Lung (tissue), 12 donors: ENCODE measurements around the gene PAX2. TPM values are rescaled to one million over a fixed set of nuclear protein-coding genes. Genes with fewer than 3 reads are reported as not detected.

Source experiments
- ATAC-seq: fragments of 200-7000 bp; cut with Tn5 transposase; one replicate; pipeline ENCODE4 v1.9.1; 2020; ENCODE audit warnings: moderate number of reproducible peaks; ENCODE audit not compliant: insufficient read depth, low FRiP score
- DNase-seq, 3 donors: peaks; one replicate each; pipeline ENCODE4 v3.0.0-alpha.2; 2013 to 2017
- H3K27ac ChIP-seq, 2 donors: one replicate each; pipeline ENCODE4 v1.5.1; 2013; ENCODE audit warnings: mild to moderate bottlenecking in 2 of 2, moderate library complexity in 2 of 2, control low read depth in 1 of 2, inconsistent platforms in 1 of 2, low read depth in 1 of 2, low read length in 1 of 2
- H3K27me3 ChIP-seq, 3 donors: one replicate each; pipeline ENCODE4 v1.5.1; 2013; ENCODE audit warnings: low read length in 2 of 3; ENCODE audit not compliant: control insufficient read depth in 3 of 3, insufficient read depth in 3 of 3
- H3K36me3 ChIP-seq, 4 donors: one replicate each; pipeline ENCODE4 v1.5.1; 2013; ENCODE audit warnings: low read length in 4 of 4, mild to moderate bottlenecking in 1 of 4, moderate library complexity in 1 of 4; ENCODE audit not compliant: control insufficient read depth in 4 of 4, insufficient read depth in 4 of 4
- H3K4me1 ChIP-seq, 5 donors: one replicate each; pipeline ENCODE4 v1.5.1; 2013; ENCODE audit warnings: low read length in 5 of 5, mild to moderate bottlenecking in 2 of 5, moderate library complexity in 1 of 5; ENCODE audit not compliant: control insufficient read depth in 5 of 5, insufficient read depth in 5 of 5
- H3K4me3 ChIP-seq: one replicate; pipeline ENCODE4 v1.5.1; 2013; ENCODE audit warnings: mild to moderate bottlenecking, control low read depth, moderate library complexity
- H3K9ac ChIP-seq, 2 donors: one replicate each; pipeline ENCODE4 v1.5.1; 2013; ENCODE audit warnings: low read length in 2 of 2, control low read depth in 1 of 2; ENCODE audit not compliant: insufficient read depth in 1 of 2
- H3K9me3 ChIP-seq, 4 donors: one replicate each; pipeline ENCODE4 v1.5.1; 2013; ENCODE audit warnings: low read length in 3 of 4, mild to moderate bottlenecking in 1 of 4, moderate library complexity in 1 of 4; ENCODE audit not compliant: control insufficient read depth in 4 of 4, insufficient read depth in 3 of 4
- WGBS, 2 donors: extraction: QIAGEN DNeasy Blood & Tissue Kit; methylation state at CpG; one replicate each; pipeline ENCODE4 v1.1.7; 2013; 5-methylcytosine and 5-hydroxymethylcytosine counted together
- polyA plus RNA-seq, 2 donors: library from polyadenylated mRNA; stranded (reverse); fragments of 200-250 nt; gene quantifications; one replicate each; pipeline ENCODE4 v1.2.1, GENCODE V29; 2013
- total RNA-seq, 2 donors: library from RNA; depleted of rRNA in 1 of 2; stranded (reverse); fragments of >200 nt in 1 of 2; gene quantifications; one replicate each; pipeline ENCODE4 v1.2.1, GENCODE V29; 2014 to 2021
- TF ChIP-seq, protein P1 (sequence below): IDR thresholded peaks from 2 replicates; pipeline ENCODE4 v1.5.1; 2012; ENCODE audit warnings: mild to moderate bottlenecking; ENCODE audit errors: control extremely low read depth, extremely low read depth
- donor health status: control.
- donor health status: control.
- donor health status: Bipolar disorder and iron deficiency.
- donor health status: healthy.
- donor health status: DM: yes; HTN: yes; CAD: no.

Gene PAX2
- total and polyA plus RNA-seq, 4 donors, result not detected

DNA sequence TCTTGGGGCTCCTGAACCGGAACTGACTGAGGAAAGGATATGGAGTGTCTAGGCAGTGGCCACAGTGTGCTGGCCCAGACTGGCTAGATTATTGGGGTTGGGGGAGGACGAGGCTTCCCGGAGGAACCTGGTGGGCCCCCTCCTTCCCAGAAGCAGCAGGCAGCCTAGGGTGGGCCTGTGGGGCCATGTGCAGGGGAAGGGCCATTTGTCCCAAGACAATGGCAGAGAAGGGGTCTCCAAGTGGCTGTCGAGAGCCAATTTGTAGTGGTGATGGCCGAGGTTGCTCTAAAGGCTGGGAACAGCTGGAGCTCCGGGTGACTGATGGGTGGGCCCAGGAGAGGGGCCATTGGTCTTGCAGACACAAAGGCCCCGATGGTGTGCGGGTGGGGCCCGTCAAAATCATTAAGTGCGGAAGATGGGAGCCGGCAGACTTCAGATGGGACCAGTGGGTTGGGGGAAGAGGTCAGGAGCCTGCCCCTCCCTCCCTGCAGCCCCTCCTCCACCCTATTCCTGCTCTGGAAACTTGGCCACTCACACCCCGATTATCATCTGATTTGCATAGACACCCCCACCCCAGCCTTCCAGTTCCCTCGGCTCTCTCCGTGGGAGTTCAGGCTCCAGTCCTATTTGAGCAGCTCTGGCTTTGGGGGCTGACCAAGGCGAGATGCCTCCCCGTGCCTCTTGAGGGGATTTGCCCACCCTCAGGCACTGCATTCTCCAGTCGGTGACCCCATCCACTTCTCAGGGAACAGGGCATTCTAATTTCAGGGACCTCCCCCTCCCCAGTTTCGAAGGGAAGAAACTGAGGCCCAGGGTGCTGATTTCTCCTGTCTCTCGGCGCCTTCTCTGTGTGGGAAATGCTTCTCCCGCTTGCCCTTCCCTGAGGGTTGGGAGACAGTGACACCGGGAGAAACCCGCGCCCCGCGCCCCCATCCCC, 36.0 kb upstream of the PAX2 start:
- DNase-seq (peak; percentile 70 to 75 (median 74)), ATAC-seq (no peak)
- TF ChIP-seq, protein P1, sequence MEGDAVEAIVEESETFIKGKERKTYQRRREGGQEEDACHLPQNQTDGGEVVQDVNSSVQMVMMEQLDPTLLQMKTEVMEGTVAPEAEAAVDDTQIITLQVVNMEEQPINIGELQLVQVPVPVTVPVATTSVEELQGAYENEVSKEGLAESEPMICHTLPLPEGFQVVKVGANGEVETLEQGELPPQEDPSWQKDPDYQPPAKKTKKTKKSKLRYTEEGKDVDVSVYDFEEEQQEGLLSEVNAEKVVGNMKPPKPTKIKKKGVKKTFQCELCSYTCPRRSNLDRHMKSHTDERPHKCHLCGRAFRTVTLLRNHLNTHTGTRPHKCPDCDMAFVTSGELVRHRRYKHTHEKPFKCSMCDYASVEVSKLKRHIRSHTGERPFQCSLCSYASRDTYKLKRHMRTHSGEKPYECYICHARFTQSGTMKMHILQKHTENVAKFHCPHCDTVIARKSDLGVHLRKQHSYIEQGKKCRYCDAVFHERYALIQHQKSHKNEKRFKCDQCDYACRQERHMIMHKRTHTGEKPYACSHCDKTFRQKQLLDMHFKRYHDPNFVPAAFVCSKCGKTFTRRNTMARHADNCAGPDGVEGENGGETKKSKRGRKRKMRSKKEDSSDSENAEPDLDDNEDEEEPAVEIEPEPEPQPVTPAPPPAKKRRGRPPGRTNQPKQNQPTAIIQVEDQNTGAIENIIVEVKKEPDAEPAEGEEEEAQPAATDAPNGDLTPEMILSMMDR, result no peak
- H3K4me1 ChIP-seq, result peaks cover 0 to 9% (median 0%) of the 10 kb centered on the region in 5 donors
- peaks cover 32 to 76% (median 36%) of the 10 kb centered on the region in 3 donors for H3K27me3 ChIP-seq
- no peak overlapping the region for H3K9ac ChIP-seq
- no peak overlapping the region for H3K4me3 ChIP-seq
- no peak overlapping the region for H3K27ac ChIP-seq
- H3K36me3 ChIP-seq, result no peaks in the 10 kb centered on the region
- 9 to 11% methylated on average over 26 of the region's 26 CpGs for WGBS, 2 donors
- H3K9me3 ChIP-seq, result peaks cover 0 to 23% (median 0%) of the 10 kb centered on the region in 4 donors

DNA sequence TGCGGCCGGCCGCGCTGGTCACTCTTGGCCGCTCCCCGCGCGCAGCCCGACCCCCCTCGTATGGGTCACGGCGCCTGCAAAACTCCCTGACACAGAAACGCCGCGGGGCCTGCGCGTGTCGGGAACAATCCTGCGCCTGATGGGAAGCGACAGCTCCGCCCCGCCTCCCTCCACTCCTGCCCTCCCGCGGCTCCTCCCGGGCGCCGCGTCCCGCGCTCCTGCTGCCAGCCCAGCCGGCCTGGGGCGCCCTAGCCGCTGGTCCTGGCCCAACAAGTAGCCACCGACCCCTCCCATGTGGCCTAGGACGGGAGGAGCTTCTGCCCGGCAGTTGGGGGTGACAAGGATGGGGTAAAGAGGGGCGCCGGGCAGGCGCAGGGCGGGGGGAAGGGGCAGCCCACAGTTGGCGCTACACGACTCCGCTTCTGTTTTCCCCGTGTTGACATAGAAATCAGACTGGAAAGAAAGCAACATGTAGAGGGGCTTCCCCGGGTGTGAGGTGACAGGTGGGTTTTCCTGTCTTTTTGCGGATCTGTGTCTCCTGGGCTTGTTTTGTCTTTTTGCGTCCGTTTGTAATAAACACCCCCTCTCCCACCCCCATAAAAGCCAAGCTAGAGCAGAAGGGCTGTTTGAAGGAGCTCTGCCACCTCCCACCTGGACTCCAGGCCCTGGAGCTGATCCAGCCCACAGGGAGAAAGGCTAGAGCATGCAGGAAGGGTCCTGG, 35.1 kb upstream of the PAX2 start:
- Histone ChIP-seq H3K27ac (no peak overlapping the region), H3K4me3 (no peak overlapping the region), H3K9ac (no peak overlapping the region), H3K36me3 (no peaks in the 10 kb centered on the region), H3K9me3 (peaks cover 0 to 21% (median 0%) of the 10 kb centered on the region in 4 donors), H3K4me1 (peaks cover 0 to 9% (median 0%) of the 10 kb centered on the region in 5 donors), H3K27me3 (peaks cover 36 to 81% (median 41%) of the 10 kb centered on the region in 3 donors)
- no peak for ATAC-seq
- WGBS, 2 donors, result 5% methylated on average over 48 of the region's 48 CpGs
- TF ChIP-seq, protein P1, result no peak
- DNase-seq, result peak; percentile 56 to 72 (median 67)

DNA sequence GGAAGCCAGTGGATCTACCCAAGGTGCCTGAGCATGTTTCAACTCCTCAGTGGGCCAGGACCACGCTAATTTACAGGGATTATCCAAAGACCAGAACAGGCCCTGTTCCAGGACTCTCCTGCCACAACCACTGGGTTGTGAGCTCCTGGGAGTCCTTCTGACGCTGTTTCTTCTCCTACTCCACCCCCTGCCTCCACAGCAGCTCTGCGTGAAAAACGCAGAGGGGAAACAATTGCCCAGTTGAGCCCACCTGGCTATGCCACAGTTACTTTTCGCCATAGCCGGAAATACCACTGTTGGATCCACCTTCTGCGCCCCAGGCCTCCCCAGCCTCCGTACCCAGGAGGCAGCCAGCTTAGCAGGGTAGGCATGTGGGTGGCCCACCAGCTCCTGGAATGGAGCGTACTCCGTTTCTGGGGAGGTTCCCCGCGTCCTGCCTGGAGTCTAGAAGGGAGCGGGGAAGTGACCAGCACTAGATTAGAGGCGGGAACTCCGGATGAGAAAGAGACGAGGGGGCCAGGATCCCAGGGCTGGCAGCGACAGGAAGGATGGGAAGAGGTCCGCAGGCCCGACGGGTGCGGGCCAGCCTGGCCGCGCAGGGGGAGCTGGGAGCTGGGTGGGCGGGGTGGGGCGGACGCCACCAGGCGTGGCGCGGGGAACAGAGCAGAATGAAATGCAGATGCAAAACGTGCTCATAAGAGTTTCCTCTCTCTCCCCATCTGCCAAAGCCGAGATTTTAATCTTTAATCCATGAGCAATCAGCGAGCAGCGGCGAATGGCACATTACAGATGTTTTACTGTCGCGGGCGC, 32.1 kb upstream of the PAX2 start:
- TF ChIP-seq, protein P1, result no peak
- Histone ChIP-seq H3K27ac (no peak overlapping the region), H3K9me3 (peaks cover 0 to 12% (median 0%) of the 10 kb centered on the region in 4 donors), H3K36me3 (no peaks in the 10 kb centered on the region), H3K4me3 (no peak overlapping the region), H3K27me3 (peaks cover 31 to 86% (median 59%) of the 10 kb centered on the region in 3 donors), H3K4me1 (peaks cover 0 to 9% (median 0%) of the 10 kb centered on the region in 5 donors), H3K9ac (no peak overlapping the region)
- no peak for ATAC-seq
- peak in 2 of 3 donors; percentile 43 to 48 for DNase-seq
- 6 to 10% methylated on average over 36 to 37 of the region's 37 CpGs for WGBS, 2 donors
